PC-3 (cell line): ENCODE results near the gene MRM2.

Experiments used
- EZH2 ChIP-seq: fragments of 300-600 bp; sonication (generic); IDR thresholded peaks from one replicate; pipeline ENCODE4 v1.6.1; 2017; ENCODE audit warnings: antibody characterized with exemption, mild to moderate bottlenecking, low read length; ENCODE audit not compliant: unreplicated experiment
- TF ChIP-seq, protein P1 (sequence below): fragments of 300-600 bp; sonication (generic); conservative IDR thresholded peaks from 2 replicates; pipeline ENCODE4 v1.5.1; 2017; ENCODE audit warnings: antibody characterized with exemption, low read depth, mild to moderate bottlenecking, low read length

DNA sequence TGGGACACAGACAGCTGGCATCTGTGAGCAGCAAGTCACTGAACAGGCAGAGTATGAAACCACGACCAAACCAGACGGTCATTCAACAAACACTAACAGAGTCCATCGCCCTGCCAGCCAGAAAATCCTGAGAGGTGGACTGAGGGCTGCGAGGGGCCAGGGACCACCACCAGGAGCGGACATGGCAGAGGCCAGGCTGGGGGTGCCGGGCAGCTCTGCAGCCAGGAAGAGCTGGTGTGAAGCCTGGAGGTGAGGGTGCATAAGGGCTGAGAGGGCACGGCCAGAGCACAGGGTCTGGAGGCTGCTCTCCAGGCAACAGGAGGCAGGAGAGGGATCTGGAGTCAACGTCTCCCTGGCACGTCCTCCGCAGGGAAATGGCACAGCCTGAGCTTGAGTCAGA is 24.8 kb downstream of the MRM2 start:
- TF ChIP-seq EZH2: no peak
- TF ChIP-seq, protein P1, sequence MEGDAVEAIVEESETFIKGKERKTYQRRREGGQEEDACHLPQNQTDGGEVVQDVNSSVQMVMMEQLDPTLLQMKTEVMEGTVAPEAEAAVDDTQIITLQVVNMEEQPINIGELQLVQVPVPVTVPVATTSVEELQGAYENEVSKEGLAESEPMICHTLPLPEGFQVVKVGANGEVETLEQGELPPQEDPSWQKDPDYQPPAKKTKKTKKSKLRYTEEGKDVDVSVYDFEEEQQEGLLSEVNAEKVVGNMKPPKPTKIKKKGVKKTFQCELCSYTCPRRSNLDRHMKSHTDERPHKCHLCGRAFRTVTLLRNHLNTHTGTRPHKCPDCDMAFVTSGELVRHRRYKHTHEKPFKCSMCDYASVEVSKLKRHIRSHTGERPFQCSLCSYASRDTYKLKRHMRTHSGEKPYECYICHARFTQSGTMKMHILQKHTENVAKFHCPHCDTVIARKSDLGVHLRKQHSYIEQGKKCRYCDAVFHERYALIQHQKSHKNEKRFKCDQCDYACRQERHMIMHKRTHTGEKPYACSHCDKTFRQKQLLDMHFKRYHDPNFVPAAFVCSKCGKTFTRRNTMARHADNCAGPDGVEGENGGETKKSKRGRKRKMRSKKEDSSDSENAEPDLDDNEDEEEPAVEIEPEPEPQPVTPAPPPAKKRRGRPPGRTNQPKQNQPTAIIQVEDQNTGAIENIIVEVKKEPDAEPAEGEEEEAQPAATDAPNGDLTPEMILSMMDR: no peak
